ENCODE measurements around the gene MBD5.

DNA sequence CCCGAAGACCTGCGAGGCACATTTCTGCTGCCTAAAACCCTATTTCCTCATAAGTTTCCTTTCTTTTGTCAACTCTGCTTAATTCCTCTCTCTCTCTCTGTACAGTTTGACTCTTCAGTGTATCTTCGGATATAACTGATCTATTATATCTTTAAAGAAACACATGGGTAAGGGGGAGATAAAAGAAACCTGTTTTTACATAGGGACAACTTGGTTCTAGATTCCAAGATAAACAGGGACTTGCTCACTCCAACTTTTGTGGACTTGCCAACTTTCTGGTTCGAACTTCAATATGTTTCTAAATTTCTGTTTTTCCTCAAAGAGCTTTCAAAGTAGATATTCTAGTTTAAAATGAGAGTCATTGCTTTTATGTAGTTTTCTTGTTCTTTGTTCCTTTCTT, 441.0 kb downstream of the MBD5 start:
- TF ChIP-seq CTCF (IDR thresholded peaks at IDR 0.05) (no peak), POLR2A (IDR thresholded peaks at IDR 0.05) (no peak)
